Measurements from ENCODE around the gene WDR82. TPM values are rescaled to one million over a fixed set of nuclear protein-coding genes. Genes with fewer than 3 reads are reported as not detected.
A peak's percentile ranks its signal among the peaks of the same experiment; 100 is the strongest.

The WDR82 gene
- total RNA-seq, 1 donor from 2014 or later: 93.1 TPM

GRCh38 chr3:52245322-52246263, 32.9 kb downstream of the WDR82 start, which contains the start of gene PPM1M:
PPM1M (plus strand) TSS chr3:52245759; CDS start chr3:52245825, 66 bp downstream.
- Mint-ChIP-seq H3K27me3 (peaks cover 36% of the 10 kb centered on the region), H3K9me3 (ENCODE audit: low read depth) (no peaks in the 10 kb centered on the region), H3K27ac (peak within 1 kb of the TSS; percentile 69), H3K4me3 (ENCODE audit: low read depth) (peak within 1 kb of the TSS; percentile 67), H3K4me1 (ENCODE audit: low read depth) (peaks cover 3% of the 10 kb centered on the region), H3K36me3 (ENCODE audit: insufficient read depth) (peaks cover 3% of the 10 kb centered on the region)
- no peak for TF ChIP-seq CTCF (IDR thresholded peaks at IDR 0.05; ENCODE audit: unreplicated experiment)
- DNase-seq (ENCODE audit: low spot score, unreplicated experiment): no peak

- peak overlapping the region; percentile 53 for H3K4me3 Mint-ChIP-seq (ENCODE audit: low read depth)
- H3K27me3 Mint-ChIP-seq: peaks cover 36% of the 10 kb centered on the region
- peaks cover 9% of the 10 kb centered on the region for H3K4me1 Mint-ChIP-seq (ENCODE audit: low read depth)
- H3K36me3 Mint-ChIP-seq (ENCODE audit: insufficient read depth): peaks cover 1% of the 10 kb centered on the region
- no peak overlapping the region for H3K27ac Mint-ChIP-seq
- no peaks in the 10 kb centered on the region for H3K9me3 Mint-ChIP-seq (ENCODE audit: low read depth)
- TF ChIP-seq CTCF (IDR thresholded peaks at IDR 0.05; ENCODE audit: unreplicated experiment): no peak
- DNase-seq (ENCODE audit: low spot score, unreplicated experiment): no peak
Observed at GRCh38 chr3:52243791-52244628, 34.4 kb downstream of the WDR82 start.

GRCh38 chr3:52242039-52242438, 36.4 kb downstream of the WDR82 start:
- H3K36me3 Mint-ChIP-seq (ENCODE audit: insufficient read depth): no peaks in the 10 kb centered on the region
- peaks cover 34% of the 10 kb centered on the region for H3K27me3 Mint-ChIP-seq
- H3K9me3 Mint-ChIP-seq (ENCODE audit: low read depth): no peaks in the 10 kb centered on the region
- DNase-seq (ENCODE audit: low spot score, unreplicated experiment): no peak
- TF ChIP-seq CTCF (IDR thresholded peaks at IDR 0.05; ENCODE audit: unreplicated experiment): no peak
- H3K4me1 Mint-ChIP-seq (ENCODE audit: low read depth): peaks cover 17% of the 10 kb centered on the region
- H3K4me3 Mint-ChIP-seq (ENCODE audit: low read depth): no peak overlapping the region
- H3K27ac Mint-ChIP-seq: no peak overlapping the region

GRCh38 chr3:52240886-52241370, 37.5 kb downstream of the WDR82 start:
- Mint-ChIP-seq H3K4me1 (ENCODE audit: low read depth) (peaks cover 17% of the 10 kb centered on the region), H3K9me3 (ENCODE audit: low read depth) (no peaks in the 10 kb centered on the region), H3K27ac (no peak overlapping the region), H3K27me3 (peaks cover 23% of the 10 kb centered on the region), H3K36me3 (ENCODE audit: insufficient read depth) (no peaks in the 10 kb centered on the region), H3K4me3 (ENCODE audit: low read depth) (peak overlapping the region; percentile 95)
- TF ChIP-seq CTCF (IDR thresholded peaks at IDR 0.05; ENCODE audit: unreplicated experiment): no peak
- no peak for DNase-seq (ENCODE audit: low spot score, unreplicated experiment)

Measured in progenitor cell of endocrine pancreas (in vitro differentiated cells).